Measurements from ENCODE around the gene ADGRA3.

The ADGRA3 gene

GRCh38 chr4:22514001-22514400, 1.9 kb downstream of the ADGRA3 start:
- H3K4me3 ChIP-seq (replicated peaks; ENCODE audit: low read depth, low read length), result peak overlapping the region; percentile 60
- peak; percentile 58 for DNase-seq (ENCODE audit: extremely low read depth, low read depth)
- TF ChIP-seq CTCF (IDR thresholded peaks at IDR 0.05; ENCODE audit: low read depth, low read length, missing control alignments), result no peak

DNA sequence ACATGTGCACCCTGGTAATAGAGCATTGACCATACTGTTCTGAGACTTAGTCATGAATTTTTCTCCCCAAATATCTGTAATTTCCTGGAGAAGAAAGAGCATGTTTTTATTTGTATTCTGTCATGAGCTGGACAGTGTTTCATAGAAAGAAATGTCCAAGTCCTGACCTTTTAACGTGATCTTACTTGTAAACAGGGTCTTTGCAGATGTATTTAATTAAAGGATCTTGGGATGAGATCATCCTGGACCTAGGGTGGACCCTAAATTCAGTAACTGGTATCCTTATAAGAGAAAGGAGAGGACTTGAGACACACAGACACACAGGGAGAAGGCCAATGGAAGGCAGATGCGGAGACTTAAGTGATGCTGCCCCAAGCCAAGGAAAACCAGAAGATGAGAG, 3.6 kb downstream of the ADGRA3 start:
- H3K4me3 ChIP-seq (replicated peaks; ENCODE audit: low read depth, low read length), result no peak overlapping the region
- peak; percentile 53 for DNase-seq (ENCODE audit: extremely low read depth, low read depth)
- no peak for TF ChIP-seq CTCF (IDR thresholded peaks at IDR 0.05; ENCODE audit: low read depth, low read length, missing control alignments)

DNA sequence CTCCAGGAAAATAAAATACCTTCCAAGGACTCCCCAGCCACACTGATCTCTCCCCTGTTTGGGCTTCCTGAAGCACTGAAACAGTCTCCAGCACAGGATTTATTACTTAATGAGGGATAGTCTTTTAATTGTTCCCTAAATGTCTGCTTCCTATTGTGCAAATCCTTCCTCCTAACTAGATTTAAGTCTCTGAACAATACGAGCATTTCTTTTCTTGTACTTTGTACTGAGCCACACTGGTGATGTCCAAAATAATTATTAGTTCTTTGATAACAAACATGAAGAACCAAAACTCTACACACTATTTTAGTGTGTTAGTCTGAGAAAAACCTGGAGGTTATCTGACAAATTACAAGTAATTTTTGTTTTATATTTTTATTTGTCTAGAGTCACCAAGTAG, 5.1 kb downstream of the ADGRA3 start:
- no peak overlapping the region for H3K4me3 ChIP-seq (replicated peaks; ENCODE audit: low read depth, low read length)
- no peak for TF ChIP-seq CTCF (IDR thresholded peaks at IDR 0.05; ENCODE audit: low read depth, low read length, missing control alignments)
- no peak for DNase-seq (ENCODE audit: extremely low read depth, low read depth)

DNA sequence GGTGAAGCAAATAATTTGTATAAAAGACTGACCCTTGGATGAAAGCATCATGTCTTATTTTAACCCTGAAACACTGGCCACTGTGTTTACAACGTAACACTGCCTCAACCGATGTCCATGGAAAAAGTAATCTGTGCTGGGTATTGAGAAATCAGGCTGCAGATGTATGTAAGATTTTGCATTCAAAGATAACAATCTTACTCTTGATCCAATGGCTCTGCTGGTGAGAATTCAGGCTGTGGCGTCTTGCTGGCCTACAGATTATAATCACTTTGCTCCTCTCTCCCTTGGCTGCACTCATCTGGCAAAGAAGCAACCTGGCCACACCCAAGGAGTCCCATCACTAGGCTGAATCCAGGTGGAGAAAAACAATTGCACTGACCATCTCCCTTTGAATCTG, 7.5 kb downstream of the ADGRA3 start:
- no peak overlapping the region for H3K4me3 ChIP-seq (replicated peaks; ENCODE audit: low read depth, low read length)
- TF ChIP-seq CTCF (IDR thresholded peaks at IDR 0.05; ENCODE audit: low read depth, low read length, missing control alignments), result no peak
- DNase-seq (ENCODE audit: extremely low read depth, low read depth), result no peak

- H3K4me3 ChIP-seq (replicated peaks; ENCODE audit: low read depth, low read length), result no peak overlapping the region
- TF ChIP-seq CTCF (IDR thresholded peaks at IDR 0.05; ENCODE audit: low read depth, low read length, missing control alignments), result no peak
- DNase-seq (ENCODE audit: extremely low read depth, low read depth), result no peak
Measured at GRCh38 chr4:22504922-22505321, 10.9 kb downstream of the ADGRA3 start.

GRCh38 chr4:22504447-22504846, 11.4 kb downstream of the ADGRA3 start:
- no peak for DNase-seq (ENCODE audit: extremely low read depth, low read depth)
- TF ChIP-seq CTCF (IDR thresholded peaks at IDR 0.05; ENCODE audit: low read depth, low read length, missing control alignments), result no peak
- no peak overlapping the region for H3K4me3 ChIP-seq (replicated peaks; ENCODE audit: low read depth, low read length)

Data from HFF-Myc (cell line).